HG03175 (cell line): ENCODE data around the gene TANC1.
A peak's percentile ranks its signal among the peaks of the same experiment; 100 is the strongest.

Experiments used
- ATAC-seq: cut with Tn5 transposase; IDR thresholded peaks from one replicate; pipeline ENCODE4 v1.9.1; 2021; ENCODE audit warnings: mild to moderate bottlenecking, moderate library complexity; ENCODE audit not compliant: unreplicated experiment

Gene TANC1

DNA sequence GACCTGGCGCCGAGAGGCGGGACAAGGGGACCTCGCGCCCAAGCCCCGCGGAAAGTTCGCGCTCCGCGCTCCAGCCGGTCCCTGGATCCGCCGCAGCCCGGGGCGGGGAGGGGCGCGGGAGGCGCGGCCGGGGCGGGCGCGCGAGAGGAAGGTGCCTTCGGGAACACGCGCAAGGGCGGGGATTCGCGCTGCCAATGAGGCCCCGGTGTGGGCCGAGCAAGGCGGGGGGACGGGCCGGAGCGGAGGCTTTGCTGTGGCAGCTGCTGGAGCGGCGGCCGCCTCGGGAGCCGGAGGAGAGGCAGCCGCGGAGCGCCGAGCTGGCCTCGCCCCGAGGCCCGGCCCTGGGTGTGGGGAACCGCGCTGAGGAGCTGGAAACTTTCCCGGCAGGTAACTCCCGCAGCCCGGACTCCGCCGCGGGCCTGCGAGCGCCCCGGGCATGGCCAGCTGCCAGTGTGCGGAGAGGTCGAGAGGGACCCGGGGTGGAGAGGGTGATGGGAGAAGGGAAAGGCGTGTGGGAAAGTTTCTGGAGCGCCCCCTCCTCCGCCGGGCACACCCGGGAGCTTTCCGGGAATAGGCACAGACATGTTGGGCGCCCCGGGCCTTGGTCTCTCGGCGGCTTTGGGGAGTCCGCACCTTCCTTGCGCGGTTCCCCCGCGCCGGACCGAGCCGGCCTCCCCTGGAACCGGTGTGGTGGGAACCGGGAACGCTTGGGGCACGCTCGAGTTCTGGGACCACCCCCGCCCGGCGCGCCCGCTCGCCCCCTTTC is at the start of gene TANC1:
TSS of gene TANC1 (plus strand) at position 245 of the 766 bp plus-strand sequence. CDS start 97,271 bp downstream, outside the sequence.
- ATAC-seq = peak; percentile 92

DNA sequence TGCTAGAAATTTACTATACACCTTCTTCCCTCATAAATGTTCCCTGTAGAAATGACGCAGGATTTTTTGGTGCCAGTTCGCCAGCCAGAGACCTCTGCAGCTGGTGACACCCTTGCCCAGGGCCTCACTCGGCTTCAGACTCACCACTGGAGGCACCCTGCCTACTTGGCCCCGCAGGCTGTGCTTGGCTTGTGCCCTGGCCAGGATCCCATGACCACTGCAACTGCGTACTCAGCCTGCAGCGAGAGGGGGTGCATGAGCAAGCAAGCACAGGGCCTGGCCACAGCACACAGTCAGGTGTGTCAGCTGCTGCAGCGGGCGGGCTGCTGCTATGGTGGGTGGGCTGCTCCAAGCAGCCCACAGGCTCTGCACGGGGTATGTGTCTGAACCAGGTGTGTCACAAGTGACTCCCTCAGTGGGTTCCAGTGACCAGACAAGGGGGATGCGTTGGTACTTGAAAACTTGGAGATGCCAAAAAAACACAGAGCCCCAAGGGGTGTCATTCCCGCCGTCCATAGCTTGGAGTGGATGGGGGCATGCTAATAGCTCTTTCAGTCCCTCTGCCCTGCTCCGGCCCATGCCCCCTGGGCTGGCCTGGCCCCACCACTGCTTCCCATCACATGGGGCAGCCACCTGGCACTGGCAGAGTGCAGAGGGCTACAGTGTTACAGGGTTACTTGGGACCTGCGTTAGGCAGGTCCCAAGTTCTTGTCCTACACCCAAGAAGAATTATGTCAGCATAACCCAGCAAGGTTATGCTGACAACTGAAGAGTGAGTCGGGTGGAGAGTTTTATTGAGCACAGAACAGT is 46.6 kb upstream of the TANC1 start:
- ATAC-seq = no peak

DNA sequence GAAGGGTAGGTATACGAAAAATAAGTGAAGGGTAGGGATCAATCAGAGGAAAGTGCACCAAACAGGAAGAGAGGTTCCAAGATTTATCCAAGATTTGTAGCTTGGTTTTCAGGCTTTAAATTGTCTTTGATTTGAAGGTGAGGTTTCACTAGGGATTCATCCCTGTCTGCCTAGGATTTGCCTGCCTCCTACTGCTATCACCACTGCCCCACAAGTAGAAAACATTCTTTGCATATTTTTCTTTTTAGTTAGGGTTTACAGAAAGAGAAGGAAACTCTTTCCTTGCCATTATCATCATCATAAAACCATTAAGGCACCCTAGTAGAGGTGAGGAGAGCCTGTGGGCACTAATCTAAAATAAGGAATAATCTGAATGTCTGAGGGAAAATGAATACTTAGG is 45.8 kb upstream of the TANC1 start:
- no peak for ATAC-seq

DNA sequence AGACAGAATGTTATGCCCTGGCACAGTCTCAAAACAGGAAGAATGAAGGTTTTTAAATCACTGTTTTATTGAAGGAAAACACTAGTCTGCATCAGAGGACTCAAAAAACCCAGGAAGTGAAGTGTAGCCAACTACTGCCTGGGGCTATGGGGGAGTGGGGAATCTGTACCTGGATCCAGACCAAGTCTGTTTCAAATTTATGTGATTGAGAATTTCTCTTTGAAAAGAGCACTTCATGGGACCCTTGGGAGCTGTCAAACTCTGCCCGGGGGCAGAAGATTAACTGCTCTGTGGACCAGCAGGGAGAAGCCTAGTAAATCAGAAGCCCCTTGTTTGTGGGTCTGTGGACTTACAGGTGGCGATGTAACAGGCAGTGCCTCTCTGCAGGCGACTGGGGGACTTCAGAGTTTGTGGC is 45.3 kb upstream of the TANC1 start:
- no peak for ATAC-seq

DNA sequence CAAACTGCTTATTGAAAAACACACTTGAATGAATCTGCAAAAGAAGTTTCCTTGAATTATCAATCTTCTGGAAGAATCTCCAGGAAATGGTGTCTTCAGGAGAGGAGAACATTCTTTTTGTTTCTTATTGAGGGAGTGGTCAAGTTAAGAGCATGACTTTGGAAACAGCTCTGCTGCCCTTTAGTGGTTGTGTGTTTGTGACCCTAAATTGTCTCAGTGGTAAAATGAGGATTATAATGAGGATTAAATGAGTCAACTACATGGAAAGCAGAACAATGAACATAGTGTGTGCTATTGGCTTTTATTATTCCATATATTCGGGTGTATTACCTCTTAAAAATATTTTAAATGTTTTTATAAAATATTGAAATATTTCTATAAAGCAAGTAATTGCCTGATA is 44.8 kb upstream of the TANC1 start:
- no peak for ATAC-seq

DNA sequence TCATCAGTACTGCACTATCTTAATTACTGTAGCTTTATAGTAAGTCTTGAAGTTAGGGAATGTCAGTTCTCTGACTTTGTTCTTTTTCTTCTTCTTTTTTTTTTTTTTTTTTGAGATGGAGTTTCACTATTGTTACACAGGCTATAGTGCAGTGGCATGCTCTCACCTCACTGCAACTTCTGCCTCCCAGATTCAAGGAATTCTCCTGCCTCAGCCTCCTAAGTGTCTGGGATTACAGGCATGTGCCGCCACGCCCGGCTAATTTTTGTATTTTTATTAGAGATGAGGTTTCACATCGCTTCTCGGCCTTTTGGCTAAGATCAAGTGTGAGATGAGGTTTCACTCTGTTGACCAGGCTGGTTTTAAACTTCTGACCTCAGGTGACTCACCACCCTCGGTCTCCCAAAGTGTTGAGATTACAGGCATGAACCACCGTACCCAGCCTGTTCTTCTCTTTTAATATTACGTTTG is 41.9 kb upstream of the TANC1 start:
- peak; percentile 67 for ATAC-seq

DNA sequence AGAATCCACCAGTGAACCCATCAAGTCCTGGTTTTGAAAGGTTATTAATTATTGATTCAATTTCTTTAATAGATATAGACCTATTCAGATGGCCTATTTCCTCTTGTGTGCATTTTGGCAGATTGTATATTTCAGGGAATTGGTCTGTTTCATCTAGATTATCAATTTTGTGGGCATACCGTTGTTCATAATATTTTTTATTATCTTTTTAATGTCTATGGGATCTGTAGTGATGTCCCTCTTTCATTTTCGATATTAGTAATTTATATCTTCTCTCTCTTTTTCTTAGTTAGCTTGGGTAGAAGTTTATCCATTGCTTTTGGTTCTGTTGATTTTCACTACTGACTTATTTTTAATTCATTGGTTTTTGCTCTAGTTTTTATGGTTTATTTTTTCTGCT is 39.9 kb upstream of the TANC1 start:
- ATAC-seq = no peak

DNA sequence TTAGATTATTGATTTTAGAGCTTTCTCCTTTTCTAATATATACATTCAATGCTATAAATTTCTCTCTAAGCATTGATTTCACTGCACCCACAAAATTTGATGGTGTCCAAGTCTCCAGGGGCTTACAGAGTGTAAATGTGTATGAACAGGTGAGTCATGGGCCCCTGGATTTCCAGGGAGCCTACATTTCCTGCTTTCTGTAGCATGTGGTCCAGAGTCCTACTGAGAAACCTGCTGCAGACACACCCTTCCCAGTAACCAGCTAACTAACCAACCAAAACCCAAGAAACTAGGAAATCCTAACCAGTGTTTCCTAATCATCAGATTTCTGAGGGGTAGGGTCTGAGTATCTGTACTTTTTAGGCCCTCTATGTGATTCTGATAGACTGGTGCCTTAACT is 39.5 kb upstream of the TANC1 start:
- ATAC-seq = no peak

DNA sequence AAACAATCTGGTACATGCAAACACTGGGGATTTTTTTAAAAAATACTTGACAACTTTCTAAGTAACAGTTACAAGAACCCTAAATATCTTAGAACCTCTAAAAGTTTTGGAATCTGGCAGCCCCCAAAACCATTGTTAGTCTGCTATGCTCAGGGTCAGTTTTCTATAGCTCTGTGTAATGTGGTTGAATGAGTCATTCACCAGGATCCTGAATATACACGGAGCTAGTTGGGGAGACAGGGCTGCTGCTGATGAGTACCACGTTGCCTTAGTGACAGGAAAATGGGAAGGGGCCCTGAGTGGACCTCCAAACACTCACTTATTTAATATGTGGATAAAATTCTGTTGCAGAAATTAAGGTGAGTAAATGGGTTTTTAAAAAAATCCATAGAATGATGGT is 36.9 kb upstream of the TANC1 start:
- ATAC-seq = no peak

DNA sequence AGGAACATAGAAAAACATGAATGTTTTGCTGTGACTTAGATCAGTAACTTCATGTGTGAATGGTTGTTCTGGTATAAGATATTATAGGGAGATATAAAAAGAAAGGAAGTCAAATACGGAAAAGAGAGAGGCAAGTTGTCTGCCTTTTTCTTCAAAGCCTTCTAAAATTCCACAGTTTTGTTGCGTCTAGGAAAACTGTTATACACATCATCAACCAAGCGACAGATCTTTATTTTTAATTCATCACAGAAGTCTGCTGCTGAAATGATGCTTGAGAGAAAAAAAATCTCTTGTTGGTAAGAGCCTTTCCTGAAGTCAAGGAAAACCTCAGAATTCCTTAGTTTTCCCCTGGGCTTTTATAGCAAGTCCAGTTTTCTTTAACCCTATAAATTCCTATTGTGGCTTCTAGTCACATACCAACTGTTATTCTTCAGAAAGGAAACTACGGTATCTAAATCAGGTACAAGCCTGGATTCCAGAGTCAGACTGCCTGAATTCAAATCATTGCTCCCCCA is 36.3 kb upstream of the TANC1 start:
- ATAC-seq = no peak

DNA sequence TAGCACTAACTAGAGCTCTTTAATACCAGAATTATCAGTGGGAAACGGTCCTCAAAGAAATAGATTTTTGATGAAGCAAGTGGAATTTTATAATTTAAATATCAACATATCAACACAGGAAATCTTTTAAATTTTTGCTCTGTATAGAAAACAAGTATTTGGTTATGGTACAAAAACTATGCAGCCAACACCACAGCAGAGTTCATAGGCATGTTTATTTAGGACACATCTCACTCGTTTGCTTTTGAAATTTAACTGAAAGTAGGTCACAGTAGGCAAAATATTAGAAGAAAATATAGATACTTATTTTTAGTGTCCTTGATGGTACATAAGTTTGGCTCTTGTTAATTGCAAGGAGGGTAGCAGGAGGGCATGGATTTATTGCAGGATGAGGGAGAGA is 34.3 kb upstream of the TANC1 start:
- no peak for ATAC-seq

DNA sequence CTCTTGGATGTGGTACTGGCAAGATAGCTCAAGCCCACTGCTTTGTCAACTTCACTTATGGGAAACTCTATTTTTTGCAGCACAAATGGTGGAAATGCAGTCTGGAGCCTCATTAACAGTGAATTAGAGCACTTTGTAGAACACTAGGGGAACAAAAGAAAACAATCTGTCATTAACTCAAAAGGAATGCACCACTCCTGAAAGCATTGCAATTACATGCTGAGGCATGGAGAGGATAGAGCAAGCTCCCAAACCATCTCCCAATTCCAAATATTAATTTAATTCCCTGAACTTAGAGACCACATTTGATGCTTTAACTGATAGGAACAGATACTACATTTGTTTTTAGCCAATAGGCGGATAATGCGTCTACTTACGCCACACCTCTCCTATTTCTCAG is 32.8 kb upstream of the TANC1 start:
- no peak for ATAC-seq

DNA sequence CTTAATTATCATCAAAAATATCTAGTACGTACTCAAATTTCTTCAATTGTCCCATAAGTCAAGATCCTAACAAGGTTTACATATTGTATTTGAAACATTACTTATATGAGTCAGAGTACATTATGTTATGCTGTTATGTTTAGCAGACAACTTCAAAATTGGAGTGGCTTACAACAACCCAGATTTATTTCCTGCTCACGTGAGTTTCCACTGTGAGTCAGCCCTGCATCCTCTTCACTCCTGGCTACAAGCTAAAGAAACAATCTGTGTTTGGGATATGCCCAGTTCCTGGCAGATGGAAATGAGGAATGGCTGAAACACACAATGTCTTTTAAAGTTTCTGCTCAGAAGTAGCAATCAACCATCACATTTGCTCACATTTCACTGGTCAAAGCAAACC is 31.5 kb upstream of the TANC1 start:
- no peak for ATAC-seq

DNA sequence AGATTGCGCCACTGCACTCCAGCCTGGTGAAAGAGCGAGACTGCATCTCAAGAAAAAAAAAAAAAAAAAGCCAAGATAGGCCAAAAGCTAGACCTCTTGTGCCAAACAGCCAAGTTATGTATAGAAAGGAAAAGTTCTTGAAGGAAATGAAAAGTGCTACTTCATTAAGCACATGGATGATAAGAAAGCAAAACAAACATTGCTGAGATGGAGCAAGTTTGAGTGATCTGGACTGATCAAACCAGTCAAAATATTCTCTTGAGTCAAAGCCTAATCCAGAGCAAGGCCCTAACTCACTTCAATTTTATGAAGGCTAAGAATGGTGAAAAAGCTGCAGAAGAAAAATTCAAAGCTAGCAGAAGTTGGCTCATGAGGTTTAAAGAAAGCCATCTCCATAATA is 28.1 kb upstream of the TANC1 start:
- no peak for ATAC-seq

DNA sequence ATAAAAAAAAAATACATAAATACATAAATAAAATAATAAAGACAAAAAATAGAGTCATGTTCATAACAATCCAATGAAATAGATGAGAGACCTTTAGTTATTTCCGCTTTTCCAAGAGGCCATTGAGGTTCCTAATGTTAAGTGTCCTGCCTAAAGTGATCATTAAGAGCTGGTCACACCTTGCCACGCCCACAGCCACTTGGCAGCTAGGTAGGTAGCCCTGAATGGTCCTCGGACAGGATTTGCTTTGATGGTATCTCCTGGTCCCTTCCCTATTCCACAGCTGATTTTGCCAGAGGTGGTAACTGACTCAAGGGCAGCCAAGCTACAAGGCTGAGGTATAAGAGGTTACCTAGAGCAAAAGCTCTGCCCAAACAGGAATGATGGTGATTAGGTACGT is 24.5 kb upstream of the TANC1 start:
- ATAC-seq = no peak

DNA sequence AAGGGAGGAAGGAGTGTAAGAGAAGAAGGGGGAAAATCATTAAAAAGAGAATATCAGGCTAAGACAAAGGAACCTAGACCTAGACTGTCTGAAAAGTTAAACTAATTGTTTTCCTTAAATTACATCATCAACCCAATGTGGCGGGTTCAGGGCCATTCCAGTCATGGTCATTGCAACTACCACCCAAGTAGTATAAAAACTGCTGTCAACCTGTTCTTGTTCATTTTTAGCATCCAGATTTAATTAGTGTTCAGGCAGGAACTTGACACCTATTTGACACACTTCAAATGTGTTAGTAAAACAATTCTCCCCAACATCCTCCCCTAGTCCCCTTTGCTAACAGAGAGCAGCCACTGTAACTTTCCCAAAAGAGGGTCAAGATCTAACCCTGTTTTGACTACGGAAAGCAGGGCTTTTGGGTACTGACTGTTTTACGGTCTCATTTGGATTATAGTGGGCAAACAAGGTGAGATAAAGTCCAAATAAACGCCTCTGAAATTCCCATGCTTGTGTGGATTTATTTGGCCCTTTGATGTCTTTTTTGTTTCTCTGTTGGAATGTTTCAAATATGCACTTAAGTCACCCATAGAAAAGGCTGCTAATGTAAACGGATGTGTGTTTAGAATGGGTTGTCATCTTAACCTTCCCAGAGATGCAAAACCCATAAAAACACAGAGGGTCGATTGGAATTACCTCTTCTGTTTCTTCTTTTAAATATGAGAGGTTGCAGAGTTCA is 19.3 kb upstream of the TANC1 start:
- no peak for ATAC-seq

DNA sequence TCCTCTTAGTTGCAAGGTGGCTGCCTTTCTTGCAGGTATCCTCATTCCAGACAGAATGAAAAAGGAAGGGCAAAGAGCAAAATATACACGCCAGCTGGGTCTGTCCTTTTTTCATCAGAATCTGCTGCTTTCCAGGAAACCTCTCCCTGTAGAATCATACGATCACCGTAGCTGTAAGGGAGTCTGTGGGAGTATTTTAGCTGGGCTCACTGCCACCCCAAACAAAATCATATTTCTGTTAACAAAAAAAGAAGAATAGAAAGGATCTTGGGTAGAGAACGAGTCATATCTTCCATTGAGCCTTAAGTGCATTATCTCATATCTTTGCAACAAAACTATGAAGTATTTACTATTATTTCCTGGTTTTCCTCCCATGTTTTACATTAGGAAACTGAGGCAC is 15.0 kb upstream of the TANC1 start:
- no peak for ATAC-seq

DNA sequence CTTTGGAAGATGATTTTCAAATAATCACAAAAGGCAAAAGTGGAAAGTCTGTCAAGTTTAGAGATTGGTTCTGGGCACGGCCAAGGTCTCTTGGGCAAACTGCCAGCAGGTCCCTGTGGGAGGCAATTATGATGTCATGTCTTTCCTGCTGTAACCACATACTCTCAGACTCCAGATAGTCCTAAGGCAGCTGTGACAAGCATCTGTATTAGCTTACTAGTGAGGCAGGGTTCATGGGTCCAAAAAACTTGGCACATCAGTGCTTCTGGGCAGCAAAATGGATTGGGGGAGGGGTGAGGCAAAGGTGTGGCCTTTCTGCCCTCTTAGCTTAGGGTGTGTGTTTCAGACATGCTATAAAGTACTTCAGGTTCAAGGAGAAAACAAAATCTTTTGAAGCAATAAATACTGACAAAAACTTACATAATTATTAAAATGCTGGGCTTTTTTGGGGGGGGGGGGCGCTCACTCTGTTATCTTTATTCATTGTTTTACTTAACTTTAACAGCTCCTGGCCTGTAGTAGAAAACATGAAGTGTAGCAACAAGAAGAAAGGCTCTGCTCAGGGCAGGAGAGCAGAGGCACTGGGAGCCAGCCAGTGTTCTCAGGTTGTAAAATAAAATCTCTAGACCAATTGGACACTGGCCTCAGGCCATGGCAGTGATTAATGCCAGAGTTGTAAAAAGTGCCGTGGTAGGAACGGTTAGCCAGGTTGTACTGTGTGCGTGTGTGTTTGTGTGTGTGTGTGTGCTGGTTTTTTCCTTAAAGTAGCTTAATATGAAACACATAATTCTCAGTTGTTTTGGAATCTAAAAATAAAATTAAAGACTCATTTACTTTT is 14.3 kb upstream of the TANC1 start:
- no peak for ATAC-seq

DNA sequence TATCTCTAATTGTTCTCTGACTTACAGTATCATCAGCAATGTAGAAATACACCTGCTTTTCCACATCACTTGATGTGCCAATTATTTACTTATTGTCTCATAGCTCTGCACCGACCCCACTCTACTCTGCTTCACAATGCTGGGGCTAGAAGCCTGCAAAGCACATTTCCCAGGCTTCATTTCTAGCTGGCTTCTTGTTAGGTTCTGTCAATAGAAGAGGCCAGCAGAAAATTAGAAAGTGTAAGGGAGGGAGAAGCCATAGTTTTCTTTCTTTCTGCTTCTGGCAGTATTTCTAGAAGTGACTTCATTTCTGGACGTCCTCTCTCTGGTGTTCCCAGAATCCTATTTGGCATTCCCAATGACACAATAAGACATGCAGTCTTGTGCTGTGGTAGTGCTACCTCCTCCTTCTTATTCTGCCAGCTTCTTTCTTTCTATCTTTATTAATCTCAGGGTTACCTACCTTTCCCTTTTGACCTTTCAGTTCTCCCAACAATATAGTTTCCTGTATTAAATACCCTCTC is 12.5 kb upstream of the TANC1 start:
- no peak for ATAC-seq

DNA sequence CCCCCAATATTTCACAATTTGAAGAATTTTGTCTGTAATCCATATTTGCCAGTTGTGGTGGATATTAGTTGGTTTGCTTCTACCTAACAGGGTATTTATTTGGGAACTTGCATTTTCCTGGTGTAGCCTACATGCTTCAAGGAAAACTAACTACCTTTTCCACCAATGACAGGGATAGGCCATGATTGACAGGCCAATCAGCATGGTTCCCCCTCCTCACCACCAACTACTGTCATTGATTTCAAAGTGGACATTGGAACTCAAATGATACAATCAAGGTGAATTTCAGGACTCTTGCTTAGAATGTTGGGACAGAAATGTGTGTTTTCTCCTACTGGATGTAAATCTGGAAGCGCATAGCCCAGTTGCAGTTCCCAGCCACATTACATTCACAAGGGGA is 10.1 kb upstream of the TANC1 start:
- ATAC-seq = no peak
